HCT116 (cell line): ENCODE results near the gene GNG10. TPM values are rescaled to one million over a fixed set of nuclear protein-coding genes. Genes with fewer than 3 reads are reported as not detected.

ENCODE experiments used
- ATAC-seq: fragments of 200-7000 bp; cut with Tn5 transposase; 2 replicates; pipeline ENCODE4 v1.9.1; 2020; ENCODE audit warnings: mild to moderate bottlenecking, moderate library complexity
- BruUV-seq: library from RNA; stranded (reverse); fragments of 400-500 nt; replicated peaks from 2 replicates; lab custom pipeline; 2021; lab: Mats Ljungman, UMichigan
- CTCF ChIA-PET: fragments of 300-600 bp; sonication (Branson Sonifier 250); formaldehyde crosslinking; loops from one replicate; lab custom pipeline; 2021; ENCODE audit warnings: antibody characterized with exemption; lab: Charles Lee
- POLR2A ChIA-PET: fragments of 300-600, 350-600 bp; sonication (Branson Sonifier 250); formaldehyde crosslinking; loops from one replicate; lab custom pipeline; 2021; ENCODE audit warnings: antibody characterized with exemption; lab: Charles Lee
- RAD21 ChIA-PET, 2 experiments: fragments of 300-600 bp; sonication (Branson Sonifier 250); formaldehyde crosslinking; loops; one replicate each; lab custom pipeline; 2023; ENCODE audit warnings: low total read pairs in 2 of 2; ENCODE audit not compliant: uncharacterized antibody in 2 of 2, unreplicated experiment in 2 of 2, low non-redundant PET in 1 of 2; lab: Charles Lee
- DNase-seq: peaks from one replicate; pipeline ENCODE4 v3.0.0-alpha.2; 2010; ENCODE audit warnings: low read depth, low spot score
- H2AFZ ChIP-seq: fragments of 200-600 bp; shearing (Covaris generic), sonication (generic); 2 replicates; pipeline ENCODE4 v1.6.1; 2017; ENCODE audit warnings: low read depth, mixed run types, mixed read lengths, antibody characterized with exemption, low read length; ENCODE audit not compliant: poor library complexity, severe bottlenecking
- H3K27ac ChIP-seq: 2 replicates; pipeline ENCODE4 v1.5.1; 2012; ENCODE audit warnings: low read depth, low read length
- H3K27me3 ChIP-seq: fragments of 200-600 bp; sonication (generic); 2 replicates; pipeline ENCODE4 v1.6.1; 2016; ENCODE audit warnings: mixed run types, low read length, mixed read lengths; ENCODE audit not compliant: insufficient read depth
- H3K36me3 ChIP-seq, 2 experiments: fragments of 200-500 bp in 1 of 2; fragments of 200-600 bp in 1 of 2; sonication (Bioruptor generic) in 1 of 2; sonication (generic) in 1 of 2; 2 replicates each; pipeline versions ENCODE4 v1.5.1 to v1.6.1; 2014 to 2016; ENCODE audit warnings: low read length in 2 of 2, inconsistent platforms in 1 of 2, mixed read lengths in 1 of 2, mixed run types in 1 of 2; ENCODE audit not compliant: insufficient read depth in 2 of 2, control insufficient read depth in 1 of 2
- H3K4me1 ChIP-seq, 2 experiments: fragments of 200-600 bp in 1 of 2; sonication (generic) in 1 of 2; 2 replicates each; pipeline versions ENCODE4 v1.5.1 to v1.6.1; 2012 to 2017; ENCODE audit warnings: low read length in 2 of 2, inconsistent platforms in 1 of 2, mild to moderate bottlenecking in 1 of 2, mixed read lengths in 1 of 2, mixed run types in 1 of 2, moderate library complexity in 1 of 2; ENCODE audit not compliant: insufficient read depth in 2 of 2, control insufficient read depth in 1 of 2
- H3K4me2 ChIP-seq: fragments of 200-600 bp; sonication (generic); 2 replicates; pipeline ENCODE4 v1.6.1; 2017; ENCODE audit warnings: mixed run types, low read length, mixed read lengths
- H3K4me3 ChIP-seq, 2 experiments: fragments of 200-600 bp in 1 of 2; sonication (generic) in 1 of 2; replicated peaks in 1 of 2; 2 replicates each; pipeline ENCODE4 v1.5.1; 2011 to 2016; ENCODE audit warnings: low read length in 2 of 2, control low read depth in 1 of 2, low read depth in 1 of 2, mild to moderate bottlenecking in 1 of 2, mixed read lengths in 1 of 2, mixed run types in 1 of 2
- H3K79me2 ChIP-seq: fragments of 200-600 bp; sonication (generic); 2 replicates; pipeline ENCODE4 v1.6.1; 2017; ENCODE audit warnings: mild to moderate bottlenecking, mixed run types, low read length, moderate library complexity, mixed read lengths; ENCODE audit not compliant: insufficient read depth
- H3K9ac ChIP-seq: fragments of 200-600 bp; sonication (generic); 2 replicates; pipeline ENCODE4 v1.6.1; 2016; ENCODE audit warnings: low read length, mixed read lengths
- H3K9me2 ChIP-seq: fragments of 200-600 bp; sonication (generic), shearing (Covaris generic); 2 replicates; pipeline ENCODE4 v1.6.1; 2017; ENCODE audit warnings: mixed run types, mild to moderate bottlenecking, moderate library complexity; ENCODE audit not compliant: insufficient read depth
- H3K9me3 ChIP-seq, 2 experiments: fragments of 200-500 bp in 1 of 2; fragments of 200-600 bp in 1 of 2; sonication (Bioruptor generic) in 1 of 2; sonication (generic) in 1 of 2; 2 replicates each; pipeline ENCODE4 v1.6.1; 2014 to 2017; ENCODE audit warnings: low read length in 2 of 2, mixed read lengths in 2 of 2, inconsistent platforms in 1 of 2, low read depth in 1 of 2, mild to moderate bottlenecking in 1 of 2, mixed run types in 1 of 2, moderate library complexity in 1 of 2; ENCODE audit not compliant: control insufficient read depth in 1 of 2, insufficient read depth in 1 of 2
- H4K20me1 ChIP-seq: fragments of 200-600 bp; sonication (generic), shearing (Covaris generic); 2 replicates; pipeline ENCODE4 v1.6.1; 2017; ENCODE audit warnings: mixed run types, mild to moderate bottlenecking, moderate library complexity; ENCODE audit not compliant: insufficient read depth
- CBX3 ChIP-seq: IDR thresholded peaks from 2 replicates; pipeline ENCODE4 v1.6.1; 2012; ENCODE audit warnings: low read depth
- CTCF ChIP-seq, 3 experiments: fragments of 200-600 bp in 1 of 3; sonication (generic) in 1 of 3; IDR thresholded peaks in 2 of 3; conservative IDR thresholded peaks in 1 of 3; 2 replicates each; pipeline ENCODE4 v1.5.1; 2012 to 2017; ENCODE audit warnings: low read depth in 2 of 3, low read length in 2 of 3, antibody characterized with exemption in 1 of 3, borderline replicate concordance in 1 of 3, control low read depth in 1 of 3, mild to moderate bottlenecking in 1 of 3, mixed read lengths in 1 of 3, mixed run types in 1 of 3, moderate library complexity in 1 of 3; ENCODE audit not compliant: insufficient read depth in 1 of 3
- EGR1 ChIP-seq: IDR thresholded peaks from 2 replicates; pipeline ENCODE4 v1.6.1; 2012; ENCODE audit warnings: low read depth
- POLR2AphosphoS5 ChIP-seq: IDR thresholded peaks from 2 replicates; pipeline ENCODE4 v1.6.1; 2011; ENCODE audit warnings: mild to moderate bottlenecking, low read depth, low read length, moderate library complexity
- TCF7L2 ChIP-seq: IDR thresholded peaks from 2 replicates; pipeline ENCODE4 v1.7.0; 2011; ENCODE audit warnings: borderline replicate concordance, inconsistent platforms; ENCODE audit not compliant: insufficient read depth, insufficient read length; ENCODE audit errors: extremely low read depth
- YY1 ChIP-seq: IDR thresholded peaks from 2 replicates; pipeline ENCODE4 v1.6.1; 2011; ENCODE audit warnings: low read length, low read depth, moderate library complexity, mild to moderate bottlenecking; ENCODE audit not compliant: insufficient replicate concordance; ENCODE audit errors: extremely low read depth
- intact Hi-C: fragments of 100-400 bp; cut with micrococcal nuclease; formaldehyde crosslinking; loops from 2 replicates; pipeline ENCODE4 v1.10.0; 2022
- total RNA-seq: library from RNA; stranded (reverse); gene quantifications from one replicate; pipeline ENCODE4 v1.2.1, GENCODE V29; 2021; ENCODE audit not compliant: unreplicated experiment

The GNG10 gene
- total RNA-seq, 1 experiment from 2014 or later = 46.8 TPM

GRCh38 chr9:111659691-111660090, 1.7 kb upstream of the GNG10 start:
- no peaks in the 10 kb centered on the region for H3K9me3 ChIP-seq
- no peak overlapping the region for H3K27ac ChIP-seq
- H3K4me3 ChIP-seq = no peak overlapping the region
- intact Hi-C loops = loop anchor here (10.0 kb wide), 1 partner anchor 55 kb away; no protein-coding TSS in a partner anchor
- TF ChIP-seq POLR2AphosphoS5 = no peak
- TF ChIP-seq YY1 = no peak
- TF ChIP-seq EGR1 = no peak
- TF ChIP-seq CTCF (IDR thresholded peaks at IDR 0.05 in 2 of 3, conservative IDR thresholded peaks at IDR 0.05 in 1 of 3; ENCODE audit: borderline replicate concordance in 1 of 3, insufficient read depth in 1 of 3, low read depth in 2 of 3, low read length in 2 of 3) = no peak
- TF ChIP-seq CBX3 = no peak
- TF ChIP-seq TCF7L2 = no peak
- ATAC-seq (no peak), DNase-seq (no peak)
- no peak overlapping the region for H3K9ac ChIP-seq
- CTCF ChIA-PET = no interaction called here
- H2AFZ ChIP-seq = no peak overlapping the region
- peaks cover 11 to 16% of the 10 kb centered on the region in 2 experiments for H3K4me1 ChIP-seq
- H4K20me1 ChIP-seq = no peaks in the 10 kb centered on the region; the same call in 1 of the 2 replicates
- peaks cover 26% of the 10 kb centered on the region for H3K79me2 ChIP-seq
- POLR2A ChIA-PET = no interaction called here
- RAD21 ChIA-PET = no interaction called here
- no peaks in the 10 kb centered on the region for H3K27me3 ChIP-seq
- no TSS peak for BruUV-seq
- no peak overlapping the region for H3K4me2 ChIP-seq
- no peaks in the 10 kb centered on the region for H3K36me3 ChIP-seq
- no peaks in the 10 kb centered on the region for H3K9me2 ChIP-seq
